Endothelial cell of umbilical vein (primary cell): Measurements from ENCODE around the gene XIRP1. TPM values are rescaled to one million over a fixed set of nuclear protein-coding genes. Genes with fewer than 3 reads are reported as not detected.

Source experiments
- BruUV-seq: library from RNA; stranded (reverse); fragments of 400-500 nt; replicated peaks from 2 replicates; lab custom pipeline; 2021; lab: Mats Ljungman, UMichigan
- CTCF ChIA-PET: fragments of 300-600, 350-600 bp; sonication (Branson Sonifier 250); formaldehyde crosslinking; loops from one replicate; lab custom pipeline; 2021; ENCODE audit warnings: antibody characterized with exemption, inconsistent platforms; lab: Charles Lee
- POLR2A ChIA-PET: fragments of 300-600, 350-600 bp; sonication (Branson Sonifier 250); formaldehyde crosslinking; loops from one replicate; lab custom pipeline; 2021; ENCODE audit warnings: antibody characterized with exemption, inconsistent platforms; lab: Charles Lee
- DNase-seq: peaks from one replicate; pipeline ENCODE4 v3.0.0-alpha.2; 2011; ENCODE audit warnings: low read depth, low spot score
- FAIRE-seq: peaks from 2 replicates; lab custom pipeline; 2011; peaks lifted over from hg19 to GRCh38; lab: Jason Lieb, UNC
- H2AFZ ChIP-seq: 2 replicates; pipeline ENCODE4 v1.6.0; 2012; ENCODE audit warnings: low read depth, low read length, control low read depth, inconsistent platforms
- H3K27ac ChIP-seq: 2 replicates; pipeline ENCODE4 v1.5.1; 2011; ENCODE audit warnings: low read depth, mild to moderate bottlenecking, control low read depth, low read length, moderate library complexity; ENCODE audit not compliant: insufficient read depth
- H3K27me3 ChIP-seq, 2 experiments: 2 replicates each; pipeline versions ENCODE4 v1.6.0 to v1.6.1; 2011; ENCODE audit warnings: low read length in 2 of 2, mixed read lengths in 1 of 2; ENCODE audit not compliant: control insufficient read depth in 2 of 2, insufficient read depth in 2 of 2
- H3K36me3 ChIP-seq, 2 experiments: 2 replicates in 1 of 2; 3 replicates in 1 of 2; pipeline ENCODE4 v1.5.1; 2011; ENCODE audit warnings: low read length in 2 of 2, mild to moderate bottlenecking in 1 of 2, moderate library complexity in 1 of 2; ENCODE audit not compliant: control insufficient read depth in 2 of 2, insufficient read depth in 2 of 2; ENCODE audit errors: extremely low read depth in 1 of 2
- H3K4me1 ChIP-seq: 3 replicates; pipeline ENCODE4 v1.5.1; 2011; ENCODE audit warnings: mild to moderate bottlenecking, low read length; ENCODE audit not compliant: control insufficient read depth, insufficient read depth; ENCODE audit errors: extremely low read depth
- H3K4me2 ChIP-seq: 2 replicates; pipeline ENCODE4 v1.6.1; 2011; ENCODE audit warnings: low read length, control low read depth, mixed read lengths; ENCODE audit not compliant: insufficient read depth
- H3K4me3 ChIP-seq, 3 experiments: fragments of 200-600 bp in 1 of 3; sonication (generic), shearing (Covaris generic) in 1 of 3; replicated peaks in 1 of 3; 2 replicates each; pipeline ENCODE4 v1.5.1; 2011 to 2016; ENCODE audit warnings: control low read depth in 3 of 3, low read length in 3 of 3, mild to moderate bottlenecking in 2 of 3, inconsistent platforms in 1 of 3, low read depth in 1 of 3, moderate library complexity in 1 of 3; ENCODE audit not compliant: insufficient read depth in 1 of 3
- H3K79me2 ChIP-seq: 2 replicates; pipeline ENCODE4 v1.6.0; 2012; ENCODE audit warnings: low read length, inconsistent platforms; ENCODE audit not compliant: control insufficient read depth, insufficient read depth
- H3K9ac ChIP-seq: replicated peaks from 2 replicates; pipeline ENCODE3; 2011; ENCODE audit warnings: low read length, control low read depth; ENCODE audit not compliant: insufficient read depth; ENCODE audit errors: extremely low read depth
- H3K9me1 ChIP-seq: replicated peaks from 3 replicates; pipeline ENCODE4 v1.6.0; 2011; ENCODE audit warnings: mild to moderate bottlenecking, low read length; ENCODE audit not compliant: control insufficient read depth, insufficient read depth; ENCODE audit errors: extremely low read depth
- H3K9me3 ChIP-seq: replicated peaks from 2 replicates; pipeline ENCODE4 v1.5.1; 2012; ENCODE audit warnings: low read length, inconsistent platforms; ENCODE audit not compliant: control insufficient read depth, insufficient read depth
- H4K20me1 ChIP-seq: replicated peaks from 2 replicates; pipeline ENCODE3; 2011; ENCODE audit warnings: mild to moderate bottlenecking, low read length; ENCODE audit not compliant: control insufficient read depth, insufficient read depth; ENCODE audit errors: extremely low read depth
- EZH2 ChIP-seq: IDR thresholded peaks from 2 replicates; pipeline ENCODE4 v1.6.1; 2012; ENCODE audit warnings: borderline replicate concordance, low read depth, mild to moderate bottlenecking, moderate library complexity, low read length, inconsistent platforms; ENCODE audit not compliant: severe bottlenecking
- FOS ChIP-seq: IDR thresholded peaks from 2 replicates; pipeline ENCODE4 v1.6.1; 2011; ENCODE audit warnings: mild to moderate bottlenecking, low read length, moderate library complexity, borderline replicate concordance; ENCODE audit not compliant: insufficient read depth
- GATA2 ChIP-seq: IDR thresholded peaks from 2 replicates; pipeline ENCODE4 v1.7.0; 2011; ENCODE audit warnings: low read depth, mild to moderate bottlenecking, moderate library complexity, mixed read lengths, low read length; ENCODE audit not compliant: insufficient read length, insufficient read depth
- JUN ChIP-seq: IDR thresholded peaks from 2 replicates; pipeline ENCODE4 v1.6.1; 2011; ENCODE audit warnings: borderline replicate concordance, low read depth; ENCODE audit not compliant: insufficient read length, insufficient read depth
- MYC ChIP-seq: IDR thresholded peaks from one replicate; pipeline ENCODE4 v1.6.1; 2011; ENCODE audit warnings: mild to moderate bottlenecking, low read depth, low read length
- POLR2A ChIP-seq: IDR thresholded peaks from 2 replicates; pipeline ENCODE4 v1.6.1; 2012; ENCODE audit warnings: low read depth, mild to moderate bottlenecking, control low read depth, low read length
- POLR2AphosphoS5 ChIP-seq: IDR thresholded peaks from 2 replicates; pipeline ENCODE4 v1.6.1; 2012; ENCODE audit warnings: low read depth, mild to moderate bottlenecking, control low read depth, low read length, moderate library complexity; ENCODE audit not compliant: insufficient read depth
- dilution Hi-C: fragments of 300-500 bp; cut with MboI; formaldehyde crosslinking; loops from one replicate; pipeline ENCODE4 v1.15.0; 2019; ENCODE audit warnings: low sequenced_read_pairs; ENCODE audit not compliant: extremely low pct_ligation_motif_present
- intact Hi-C: fragments of 100-400 bp; cut with micrococcal nuclease; formaldehyde crosslinking; loops from one replicate; pipeline ENCODE4 v1.10.0; 2022
- polyA plus RNA-seq, 4 experiments: library from polyadenylated mRNA; depleted of rRNA in 3 of 4; stranded (reverse) in 3 of 4; unstranded in 1 of 4; fragments of >200 nt; gene quantifications; 2 replicates each; pipeline versions ENCODE4 v1.2.1 to v1.2.3, GENCODE V29; 2011 to 2012; ENCODE audit warnings: missing spikeins in 1 of 4
- total RNA-seq: library from RNA; stranded (reverse); gene quantifications from 2 replicates; pipeline ENCODE4 v1.2.3, GENCODE V29; 2021
- TF ChIP-seq, protein P1 (sequence below): IDR thresholded peaks from 2 replicates; pipeline ENCODE4 v1.6.1; 2011; ENCODE audit not compliant: insufficient read depth, insufficient read length
- TF ChIP-seq, protein P2 (sequence below), 2 donors: IDR thresholded peaks; 1 replicate in 1 of 2; 2 replicates in 1 of 2; pipeline ENCODE4 v1.5.1; 2011; ENCODE audit warnings: low read length in 2 of 2, mild to moderate bottlenecking in 2 of 2, moderate library complexity in 2 of 2, control low read depth in 1 of 2, inconsistent platforms in 1 of 2, low read depth in 1 of 2; ENCODE audit not compliant: insufficient read depth in 1 of 2; ENCODE audit errors: extremely low read depth in 1 of 2

The XIRP1 gene
- total and polyA plus RNA-seq, 2 donors (not counting 3 experiments of a cell fraction or from before 2014, with no cell fraction given), result not detected

DNA sequence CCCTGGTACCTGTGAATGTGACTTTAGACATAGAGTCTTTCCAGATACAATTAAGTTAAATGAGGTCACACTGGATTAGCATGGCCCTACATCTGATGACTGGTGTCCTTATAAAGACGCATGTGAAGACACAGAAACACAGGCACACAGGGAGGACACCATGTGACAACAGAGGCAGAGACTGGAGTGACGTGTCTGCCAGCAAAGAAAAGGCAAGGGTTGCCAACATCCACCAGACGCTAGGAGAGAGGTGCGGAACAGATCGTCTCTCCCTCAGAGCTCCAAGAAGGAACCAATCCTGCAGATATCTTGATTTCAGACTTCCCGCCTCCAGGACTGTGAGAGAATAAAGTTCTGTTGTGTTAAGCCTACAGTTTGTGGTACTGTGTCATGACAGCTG, 44.6 kb upstream of the XIRP1 start:
- H2AFZ ChIP-seq, result no peak overlapping the region
- no peak overlapping the region for H3K9ac ChIP-seq
- intact Hi-C loops, result no loop called here
- dilution Hi-C loops, result no loop called here
- H4K20me1 ChIP-seq, result no peaks in the 10 kb centered on the region
- H3K36me3 ChIP-seq, result no peaks in the 10 kb centered on the region
- CTCF ChIA-PET, result no interaction called here
- DNase-seq (no peak), FAIRE-seq (no peak)
- H3K9me1 ChIP-seq, result no peaks in the 10 kb centered on the region
- no peaks in the 10 kb centered on the region for H3K79me2 ChIP-seq
- TF ChIP-seq JUN, result no peak
- no peak for TF ChIP-seq MYC
- TF ChIP-seq, protein P1, sequence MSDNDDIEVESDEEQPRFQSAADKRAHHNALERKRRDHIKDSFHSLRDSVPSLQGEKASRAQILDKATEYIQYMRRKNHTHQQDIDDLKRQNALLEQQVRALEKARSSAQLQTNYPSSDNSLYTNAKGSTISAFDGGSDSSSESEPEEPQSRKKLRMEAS, result no peak
- TF ChIP-seq FOS, result no peak
- TF ChIP-seq, protein P2, sequence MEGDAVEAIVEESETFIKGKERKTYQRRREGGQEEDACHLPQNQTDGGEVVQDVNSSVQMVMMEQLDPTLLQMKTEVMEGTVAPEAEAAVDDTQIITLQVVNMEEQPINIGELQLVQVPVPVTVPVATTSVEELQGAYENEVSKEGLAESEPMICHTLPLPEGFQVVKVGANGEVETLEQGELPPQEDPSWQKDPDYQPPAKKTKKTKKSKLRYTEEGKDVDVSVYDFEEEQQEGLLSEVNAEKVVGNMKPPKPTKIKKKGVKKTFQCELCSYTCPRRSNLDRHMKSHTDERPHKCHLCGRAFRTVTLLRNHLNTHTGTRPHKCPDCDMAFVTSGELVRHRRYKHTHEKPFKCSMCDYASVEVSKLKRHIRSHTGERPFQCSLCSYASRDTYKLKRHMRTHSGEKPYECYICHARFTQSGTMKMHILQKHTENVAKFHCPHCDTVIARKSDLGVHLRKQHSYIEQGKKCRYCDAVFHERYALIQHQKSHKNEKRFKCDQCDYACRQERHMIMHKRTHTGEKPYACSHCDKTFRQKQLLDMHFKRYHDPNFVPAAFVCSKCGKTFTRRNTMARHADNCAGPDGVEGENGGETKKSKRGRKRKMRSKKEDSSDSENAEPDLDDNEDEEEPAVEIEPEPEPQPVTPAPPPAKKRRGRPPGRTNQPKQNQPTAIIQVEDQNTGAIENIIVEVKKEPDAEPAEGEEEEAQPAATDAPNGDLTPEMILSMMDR (IDR thresholded peaks at IDR 0.05; ENCODE audit: extremely low read depth in 1 of 2, insufficient read depth in 1 of 2, low read depth in 1 of 2, low read length in 2 of 2), result no peak
- no peak for TF ChIP-seq POLR2AphosphoS5
- no peak for TF ChIP-seq POLR2A
- TF ChIP-seq GATA2, result no peak
- no peak for TF ChIP-seq EZH2
- H3K4me2 ChIP-seq, result no peak overlapping the region
- H3K27me3 ChIP-seq, result peaks cover 18 to 30% of the 10 kb centered on the region in 2 experiments
- BruUV-seq, result no TSS peak
- H3K4me3 ChIP-seq, result no peak overlapping the region
- H3K9me3 ChIP-seq, result no peaks in the 10 kb centered on the region
- no peaks in the 10 kb centered on the region for H3K4me1 ChIP-seq
- no peak overlapping the region for H3K27ac ChIP-seq
- POLR2A ChIA-PET, result no interaction called here
